Measurements from ENCODE around the gene PUM2.

Gene PUM2

DNA sequence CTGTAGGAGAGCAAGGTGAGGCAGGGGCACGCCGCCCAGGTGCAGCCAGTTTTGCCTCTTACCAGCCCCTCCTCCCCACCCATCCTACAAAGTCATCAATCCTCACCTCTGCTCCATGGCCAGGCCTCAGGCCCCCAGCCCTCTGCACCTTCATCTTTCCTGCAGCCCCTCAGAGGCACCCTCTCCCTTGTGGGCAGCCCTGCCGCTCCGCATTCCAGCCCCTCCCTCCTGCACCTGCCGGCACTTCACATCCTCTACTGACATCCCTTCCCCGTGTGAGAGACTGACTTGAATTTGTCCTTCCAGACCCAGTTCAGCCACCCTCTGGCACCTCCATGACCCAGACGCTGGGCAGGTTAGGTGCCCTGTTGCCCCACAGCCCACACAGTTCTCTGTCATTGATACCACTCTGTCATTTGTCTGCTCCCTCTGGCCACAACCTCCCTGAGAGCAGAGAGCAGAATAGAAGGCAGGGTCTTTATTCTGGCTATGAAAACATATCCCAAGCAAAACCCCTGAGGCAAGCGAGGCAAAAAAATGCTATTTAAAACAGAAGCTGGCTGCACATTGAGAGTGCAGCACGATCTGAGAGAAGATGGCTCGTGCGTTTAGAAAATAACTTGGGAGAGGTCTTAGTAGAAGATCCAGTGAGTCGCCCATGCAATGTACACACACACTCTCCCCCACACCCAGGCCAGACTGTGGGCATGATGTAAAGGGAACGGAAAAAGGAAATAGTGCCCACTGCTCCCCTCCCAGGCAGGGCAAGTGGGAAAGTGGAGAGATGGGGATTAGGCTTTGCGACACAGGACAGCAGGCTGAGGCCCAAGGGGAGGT lies 151.6 kb downstream of the PUM2 start:
- Mint-ChIP-seq H3K36me3 (ENCODE audit: low read depth) (no peaks in the 10 kb centered on the region), H3K9me3 (no peaks in the 10 kb centered on the region), H3K27me3 (ENCODE audit: low read depth) (no peaks in the 10 kb centered on the region)

More for the DNA sequence above, 151.6 kb downstream of the PUM2 start:
- no peak overlapping the region for H3K4me3 Mint-ChIP-seq
- no peak overlapping the region for H3K27ac Mint-ChIP-seq
- no peaks in the 10 kb centered on the region for H3K4me1 Mint-ChIP-seq (ENCODE audit: low read depth)

Measured in T-helper 1 cell treated with Interleukin-12 subunit alpha and Interleukin-12 subunit beta and Interleukin-4 antibody, amounts not matched to agents 30 μg/mL and 1 μg/mL, for 36 hours (primary cell).